Kidney (tissue), 14 donors: ENCODE measurements around the gene DDX6. TPM values are rescaled to one million over a fixed set of nuclear protein-coding genes. Genes with fewer than 3 reads are reported as not detected.

Source experiments
- DNase-seq, 5 donors: peaks; one replicate each; pipeline ENCODE4 v3.0.0-alpha.2; 2013 to 2020
- FAIRE-seq: peaks from 2 replicates; lab custom pipeline; 2012; peaks lifted over from hg19 to GRCh38; lab: Jason Lieb, UNC
- H3K27ac ChIP-seq, 2 donors: one replicate each; pipeline ENCODE4 v1.7.0; 2013; ENCODE audit warnings: low read depth in 2 of 2, low read length in 2 of 2, inconsistent platforms in 1 of 2
- H3K27me3 ChIP-seq: one replicate; pipeline ENCODE4 v1.7.1; 2013; ENCODE audit warnings: low read length, inconsistent platforms; ENCODE audit not compliant: control insufficient read depth, insufficient read depth
- H3K36me3 ChIP-seq, 3 donors: one replicate each; pipeline versions ENCODE4 v1.7.0 to v1.7.1; 2013; ENCODE audit warnings: low read length in 3 of 3, control low read depth in 1 of 3, inconsistent platforms in 1 of 3; ENCODE audit not compliant: insufficient read depth in 3 of 3, control insufficient read depth in 2 of 3
- H3K4me1 ChIP-seq, 3 donors: one replicate each; pipeline versions ENCODE4 v1.7.0 to v1.7.1; 2013; ENCODE audit warnings: low read length in 3 of 3, inconsistent platforms in 1 of 3, low read depth in 1 of 3; ENCODE audit not compliant: control insufficient read depth in 2 of 3, insufficient read depth in 2 of 3
- H3K4me3 ChIP-seq, 3 donors: one replicate each; pipeline versions ENCODE4 v1.7.0 to v1.8.1; 2013; ENCODE audit warnings: low read length in 3 of 3, control low read depth in 1 of 3, inconsistent platforms in 1 of 3
- H3K9ac ChIP-seq, 3 donors: one replicate each; pipeline versions ENCODE4 v1.7.0 to v1.7.1; 2013; ENCODE audit warnings: low read length in 3 of 3, control low read depth in 1 of 3, inconsistent platforms in 1 of 3
- H3K9me3 ChIP-seq, 3 donors: one replicate each; pipeline versions ENCODE4 v1.7.0 to v1.7.1; 2013; ENCODE audit warnings: low read length in 3 of 3, control low read depth in 1 of 3, inconsistent platforms in 1 of 3; ENCODE audit not compliant: control insufficient read depth in 2 of 3, insufficient read depth in 1 of 3
- CTCF ChIP-seq: IDR thresholded peaks from 3 replicates; pipeline ENCODE4 v1.5.1; 2012; ENCODE audit warnings: mild to moderate bottlenecking, moderate library complexity, borderline replicate concordance; ENCODE audit not compliant: insufficient read depth; ENCODE audit errors: extremely low read depth
- intact Hi-C: fragments of 100-400 bp; cut with DNase I; formaldehyde crosslinking; loops from one replicate; pipeline ENCODE4 v1.11.1; 2022
- polyA plus RNA-seq: library from polyadenylated mRNA; stranded (reverse); fragments of 350-450 nt; fragmentation: Illumina TruSeq; extraction: RNeasy Lipid Tissue Mini Kit (QIAGEN cat#74804); gene quantifications from one replicate; pipeline ENCODE4 v1.2.3, GENCODE V29; 2014; ENCODE audit warnings: low read depth, low replicate concordance; ENCODE audit not compliant: insufficient read depth
- total RNA-seq: library from RNA; stranded (reverse); fragmentation: NEBNext Ultra II Directional; extraction: Animal tissue kit (Norgen Biotek cat#: 25700); gene quantifications from one replicate; pipeline ENCODE4 v1.2.1, GENCODE V29; 2021
- donor health status: control.
- donor health status: control.
- donor health status: control.
- donor health status: control.
- donor health status: control.
- donor health status: DM: yes; HTN: yes; CAD: no.
- donor health status: Normal renal cell carcinoma (clear cell type).

DDX6 gene
- total and polyA plus RNA-seq, 2 donors from 2014 or later: 22.5 to 121 TPM

GRCh38 chr11:118706546-118706825 lies 84.5 kb downstream of the DDX6 start:
- DNase-seq: no peak
- H3K4me3 ChIP-seq: no peak overlapping the region
- H3K9me3 ChIP-seq: no peaks in the 10 kb centered on the region
- H3K27ac ChIP-seq: no peak overlapping the region
- intact Hi-C loops: no loop called here
- H3K4me1 ChIP-seq: no peaks in the 10 kb centered on the region
- no peak for FAIRE-seq
- no peak for TF ChIP-seq CTCF
- H3K36me3 ChIP-seq: no peaks in the 10 kb centered on the region
- no peaks in the 10 kb centered on the region for H3K27me3 ChIP-seq
- H3K9ac ChIP-seq: no peak overlapping the region

GRCh38 chr11:118705791-118706545 lies 85.0 kb downstream of the DDX6 start:
- Histone ChIP-seq H3K27me3 (no peaks in the 10 kb centered on the region), H3K27ac (no peak overlapping the region), H3K9me3 (no peaks in the 10 kb centered on the region), H3K36me3 (no peaks in the 10 kb centered on the region), H3K4me3 (no peak overlapping the region), H3K4me1 (no peaks in the 10 kb centered on the region), H3K9ac (no peak overlapping the region)
- intact Hi-C loops: no loop called here
- DNase-seq: no peak
- no peak for FAIRE-seq
- no peak for TF ChIP-seq CTCF

- H3K9me3 ChIP-seq: peaks cover 0 to 3% (median 0%) of the 10 kb centered on the region in 3 donors
- no peaks in the 10 kb centered on the region for H3K4me1 ChIP-seq
- DNase-seq: no peak
- no peak overlapping the region for H3K27ac ChIP-seq
- no peaks in the 10 kb centered on the region for H3K27me3 ChIP-seq
- intact Hi-C loops: no loop called here
- H3K9ac ChIP-seq: no peak overlapping the region
- no peak overlapping the region for H3K4me3 ChIP-seq
- TF ChIP-seq CTCF: no peak
- FAIRE-seq: no peak
- no peaks in the 10 kb centered on the region for H3K36me3 ChIP-seq
These were observed 85.7 kb downstream of the DDX6 start for GRCh38 chr11:118705111-118705741.
